Measurements from ENCODE around the gene PTPRF. TPM values are rescaled to one million over a fixed set of nuclear protein-coding genes. Genes with fewer than 3 reads are reported as not detected.

PTPRF gene
- total and polyA plus RNA-seq, 11 donors, result 0.91 to 74.1 (median 5.8) TPM

DNA sequence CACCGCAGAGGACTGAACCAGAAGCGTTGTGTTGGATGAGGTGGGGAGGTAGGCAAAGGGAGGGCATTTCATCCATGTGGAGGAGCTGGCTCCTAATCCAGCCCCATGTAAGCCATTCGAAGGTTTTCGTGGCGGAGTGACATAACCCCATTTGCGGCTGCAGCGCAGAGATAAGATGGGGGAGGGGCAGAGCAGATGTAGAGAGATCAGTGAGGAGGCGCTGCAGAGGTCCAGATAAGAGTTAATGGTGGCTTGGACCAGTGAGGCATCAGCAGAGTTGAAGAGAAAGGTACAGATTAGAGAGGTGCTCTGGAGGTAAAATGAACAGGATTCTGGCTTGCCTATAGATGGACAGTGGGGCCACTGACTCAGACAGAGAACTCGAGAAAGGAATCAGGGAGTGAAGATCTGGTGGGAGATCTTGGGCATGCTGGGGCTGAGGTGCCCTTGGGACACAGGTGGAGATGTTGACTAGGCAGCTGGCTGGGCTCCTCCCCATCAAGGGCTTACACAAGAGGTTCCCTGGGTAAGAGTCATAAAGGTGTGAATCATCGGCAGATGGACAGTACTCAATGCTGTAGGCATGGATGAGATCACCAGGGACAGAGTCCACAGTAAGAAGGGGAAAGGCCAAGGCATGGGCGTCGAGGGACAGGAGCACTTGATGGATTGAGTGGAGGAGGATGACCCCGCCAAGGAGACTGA is 7.8 kb upstream of the PTPRF start:
- intact Hi-C loops (cut with DNase I), result loop anchor here in 8 of 10 donors (10.0 kb wide), 6 partner anchors 132 to 532 kb away; partner anchors contain the start of genes ARTN (in 3 of the 8) and KDM4A (in 2 of the 8)
- no peaks in the 10 kb centered on the region for H3K36me3 ChIP-seq
- no peak overlapping the region for H3K27ac ChIP-seq
- peaks cover 0 to 42% (median 6%) of the 10 kb centered on the region in 9 donors for H3K27me3 ChIP-seq
- TF ChIP-seq, protein P1, sequence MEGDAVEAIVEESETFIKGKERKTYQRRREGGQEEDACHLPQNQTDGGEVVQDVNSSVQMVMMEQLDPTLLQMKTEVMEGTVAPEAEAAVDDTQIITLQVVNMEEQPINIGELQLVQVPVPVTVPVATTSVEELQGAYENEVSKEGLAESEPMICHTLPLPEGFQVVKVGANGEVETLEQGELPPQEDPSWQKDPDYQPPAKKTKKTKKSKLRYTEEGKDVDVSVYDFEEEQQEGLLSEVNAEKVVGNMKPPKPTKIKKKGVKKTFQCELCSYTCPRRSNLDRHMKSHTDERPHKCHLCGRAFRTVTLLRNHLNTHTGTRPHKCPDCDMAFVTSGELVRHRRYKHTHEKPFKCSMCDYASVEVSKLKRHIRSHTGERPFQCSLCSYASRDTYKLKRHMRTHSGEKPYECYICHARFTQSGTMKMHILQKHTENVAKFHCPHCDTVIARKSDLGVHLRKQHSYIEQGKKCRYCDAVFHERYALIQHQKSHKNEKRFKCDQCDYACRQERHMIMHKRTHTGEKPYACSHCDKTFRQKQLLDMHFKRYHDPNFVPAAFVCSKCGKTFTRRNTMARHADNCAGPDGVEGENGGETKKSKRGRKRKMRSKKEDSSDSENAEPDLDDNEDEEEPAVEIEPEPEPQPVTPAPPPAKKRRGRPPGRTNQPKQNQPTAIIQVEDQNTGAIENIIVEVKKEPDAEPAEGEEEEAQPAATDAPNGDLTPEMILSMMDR (IDR thresholded peaks at IDR 0.05), result no peak
- TF ChIP-seq POLR2A (IDR thresholded peaks at IDR 0.05), result no peak
- H3K4me3 ChIP-seq, result no peak overlapping the region
- DNase-seq (no peak), ATAC-seq (peak in 1 of 4 donors; percentile 12)
- H3K9me3 ChIP-seq, result no peaks in the 10 kb centered on the region
- H3K4me1 ChIP-seq, result no peaks in the 10 kb centered on the region
- WGBS, 4 donors, result 58 to 67% (median 61%) methylated on average over 13 of the region's 13 CpGs

DNA sequence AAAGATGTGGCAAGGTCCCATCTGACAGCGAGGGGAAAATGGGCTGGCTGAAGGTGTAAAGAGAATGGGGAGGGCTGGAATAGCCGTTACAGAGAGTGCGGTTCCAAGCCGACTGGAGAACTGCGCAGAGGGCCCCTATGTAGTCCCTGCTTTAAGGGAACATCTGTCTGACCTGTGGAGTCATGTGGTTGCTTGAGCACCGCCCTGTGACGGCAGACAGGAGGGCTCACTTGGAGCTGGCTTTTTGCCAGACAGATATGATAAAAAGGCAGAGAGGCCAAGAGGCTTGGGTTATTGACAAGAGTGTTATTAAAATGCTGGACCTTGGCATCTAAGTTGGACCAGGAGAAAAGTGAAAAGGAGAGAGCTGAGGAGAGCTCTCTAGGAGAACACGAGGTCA is 5.9 kb upstream of the PTPRF start:
- DNase-seq (no peak), ATAC-seq (peak in 2 of 4 donors; percentile 10 to 23)
- TF ChIP-seq, protein P1 (IDR thresholded peaks at IDR 0.05), result no peak
- TF ChIP-seq POLR2A (IDR thresholded peaks at IDR 0.05), result no peak
- intact Hi-C loops (cut with DNase I), result loop anchor here (5.0 to 10.0 kb wide), 11 partner anchors 127 to 530 kb away; partner anchors contain the start of genes KDM4A (in 5 of the 10), ARTN (in 3 of the 10) and ST3GAL3 (in 1 of the 10)
- Histone ChIP-seq H3K27ac (no peak overlapping the region), H3K9me3 (no peaks in the 10 kb centered on the region), H3K4me1 (peaks cover 0 to 6% (median 0%) of the 10 kb centered on the region in 12 donors), H3K27me3 (peaks cover 0 to 28% (median 6%) of the 10 kb centered on the region in 9 donors), H3K36me3 (no peaks in the 10 kb centered on the region), H3K4me3 (no peak overlapping the region)
- WGBS, 4 donors, result 44 to 51% (median 45%) methylated on average over 8 of the region's 8 CpGs

DNA sequence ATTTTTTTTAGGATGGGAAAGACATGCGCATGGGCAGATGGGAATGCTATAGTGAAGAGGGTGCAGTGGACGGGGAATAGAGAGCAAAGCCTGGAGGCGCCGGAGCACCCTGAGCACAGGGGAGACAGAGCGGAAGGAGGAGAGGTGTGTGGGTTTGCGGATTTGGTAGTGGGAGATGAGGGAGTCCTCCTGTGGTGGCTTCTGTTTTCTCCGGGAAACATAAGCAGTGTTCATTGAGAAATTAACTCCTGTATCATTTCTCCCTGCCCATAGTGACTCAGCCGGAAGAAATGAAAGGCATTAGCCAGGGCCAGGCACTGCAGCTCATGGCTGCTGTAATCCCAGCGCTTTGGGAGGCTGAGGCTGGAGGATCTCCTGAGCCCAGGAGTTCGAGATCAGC is 4.7 kb upstream of the PTPRF start:
- Histone ChIP-seq H3K27me3 (peaks cover 0 to 27% (median 6%) of the 10 kb centered on the region in 9 donors), H3K36me3 (no peaks in the 10 kb centered on the region), H3K27ac (no peak overlapping the region), H3K9me3 (no peaks in the 10 kb centered on the region), H3K4me3 (no peak overlapping the region), H3K4me1 (peaks cover 0 to 12% (median 2%) of the 10 kb centered on the region in 12 donors)
- 82 to 86% (median 85%) methylated on average over 10 of the region's 10 CpGs for WGBS, 4 donors
- ATAC-seq (no peak), DNase-seq (no peak)
- no peak for TF ChIP-seq POLR2A (IDR thresholded peaks at IDR 0.05)
- TF ChIP-seq, protein P1 (IDR thresholded peaks at IDR 0.05), result no peak
- intact Hi-C loops (cut with DNase I), result loop anchor here (5.0 to 10.0 kb wide), 11 partner anchors 126 to 529 kb away; partner anchors contain the start of genes KDM4A (in 5 of the 10), ARTN (in 3 of the 10) and ST3GAL3 (in 1 of the 10)
